Measurements from ENCODE around the gene RORB.

DNA sequence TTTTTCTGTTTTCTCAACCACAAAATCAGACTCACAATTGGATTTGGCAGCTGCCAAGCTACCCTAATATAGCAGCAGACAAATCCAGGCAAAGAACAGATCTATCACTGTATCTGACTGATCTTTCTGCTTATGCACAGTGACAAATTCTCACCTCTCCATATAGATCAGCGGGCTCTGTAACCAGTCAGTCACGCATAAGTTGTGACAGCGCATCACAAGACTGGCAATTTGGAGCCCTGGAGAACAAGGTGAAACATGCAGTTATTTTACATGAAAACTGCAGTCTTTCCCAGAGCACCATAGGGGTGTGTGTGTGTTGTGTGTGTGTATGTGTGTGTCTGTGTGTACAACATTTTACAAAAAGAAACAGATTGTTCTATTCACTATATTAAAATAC, 37.7 kb downstream of the RORB start:
- TF ChIP-seq, protein P1, sequence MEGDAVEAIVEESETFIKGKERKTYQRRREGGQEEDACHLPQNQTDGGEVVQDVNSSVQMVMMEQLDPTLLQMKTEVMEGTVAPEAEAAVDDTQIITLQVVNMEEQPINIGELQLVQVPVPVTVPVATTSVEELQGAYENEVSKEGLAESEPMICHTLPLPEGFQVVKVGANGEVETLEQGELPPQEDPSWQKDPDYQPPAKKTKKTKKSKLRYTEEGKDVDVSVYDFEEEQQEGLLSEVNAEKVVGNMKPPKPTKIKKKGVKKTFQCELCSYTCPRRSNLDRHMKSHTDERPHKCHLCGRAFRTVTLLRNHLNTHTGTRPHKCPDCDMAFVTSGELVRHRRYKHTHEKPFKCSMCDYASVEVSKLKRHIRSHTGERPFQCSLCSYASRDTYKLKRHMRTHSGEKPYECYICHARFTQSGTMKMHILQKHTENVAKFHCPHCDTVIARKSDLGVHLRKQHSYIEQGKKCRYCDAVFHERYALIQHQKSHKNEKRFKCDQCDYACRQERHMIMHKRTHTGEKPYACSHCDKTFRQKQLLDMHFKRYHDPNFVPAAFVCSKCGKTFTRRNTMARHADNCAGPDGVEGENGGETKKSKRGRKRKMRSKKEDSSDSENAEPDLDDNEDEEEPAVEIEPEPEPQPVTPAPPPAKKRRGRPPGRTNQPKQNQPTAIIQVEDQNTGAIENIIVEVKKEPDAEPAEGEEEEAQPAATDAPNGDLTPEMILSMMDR (IDR thresholded peaks at IDR 0.05), result no peak
- TF ChIP-seq POLR2A (IDR thresholded peaks at IDR 0.05), result no peak
